BE2C (cell line): ENCODE data around the gene LARP1B.
"Not testable (repeated sequence)": the region's sequence is repeated elsewhere in the genome, so short reads cannot be mapped to it uniquely, and the experiment has no call there.

ENCODE experiments used
- DNase-seq: peaks from one replicate; pipeline ENCODE4 v3.0.0-alpha.2; 2020
- H3K27me3 ChIP-seq: fragments of 250-450 bp; sonication (Bioruptor Pico); 2 replicates; pipeline ENCODE4 v1.5.1; 2020; ENCODE audit warnings: mild to moderate bottlenecking
- H3K36me3 ChIP-seq: fragments of 250-450 bp; sonication (Bioruptor Pico); 2 replicates; pipeline ENCODE4 v1.5.1; 2020; ENCODE audit warnings: mild to moderate bottlenecking
- H3K4me1 ChIP-seq: fragments of 250-450 bp; sonication (Bioruptor Pico); 2 replicates; pipeline ENCODE4 v1.5.1; 2020
- H3K4me3 ChIP-seq: 2 replicates; pipeline ENCODE4 v1.5.1; 2011; ENCODE audit warnings: low read depth, low read length
- H3K9me3 ChIP-seq: fragments of 250-450 bp; sonication (Bioruptor Pico); 2 replicates; pipeline ENCODE4 v1.5.1; 2020
- TF ChIP-seq, protein P1 (sequence below): IDR thresholded peaks from 2 replicates; pipeline ENCODE4 v1.5.1; 2012; ENCODE audit warnings: mild to moderate bottlenecking, low read depth, low read length

The LARP1B gene

DNA sequence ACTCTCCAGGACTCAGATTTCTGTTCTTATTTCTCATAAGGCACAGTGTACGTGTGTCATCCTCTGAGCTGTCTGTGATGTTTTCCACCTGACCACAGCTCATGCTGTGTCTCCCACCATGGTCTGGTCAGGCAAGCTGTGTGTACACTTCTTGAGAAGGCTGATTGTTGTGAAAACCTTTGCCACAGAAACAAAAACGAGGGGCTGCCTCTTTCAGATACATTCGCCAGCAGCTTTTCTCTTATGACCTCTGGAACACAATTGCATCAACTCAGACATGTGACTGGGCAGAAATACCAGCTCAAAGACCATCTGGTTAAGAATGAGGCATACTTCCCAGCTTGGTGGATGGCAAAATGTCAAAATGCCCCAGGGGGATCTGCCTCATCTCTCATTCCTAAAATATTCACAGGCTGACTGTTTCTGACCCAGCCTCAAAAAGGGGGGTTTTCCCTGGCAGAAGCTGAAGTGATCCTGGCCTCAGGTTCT is 180.4 kb downstream of the LARP1B start:
- H3K27me3 ChIP-seq = no peaks in the 10 kb centered on the region
- no peaks in the 10 kb centered on the region for H3K9me3 ChIP-seq

DNA sequence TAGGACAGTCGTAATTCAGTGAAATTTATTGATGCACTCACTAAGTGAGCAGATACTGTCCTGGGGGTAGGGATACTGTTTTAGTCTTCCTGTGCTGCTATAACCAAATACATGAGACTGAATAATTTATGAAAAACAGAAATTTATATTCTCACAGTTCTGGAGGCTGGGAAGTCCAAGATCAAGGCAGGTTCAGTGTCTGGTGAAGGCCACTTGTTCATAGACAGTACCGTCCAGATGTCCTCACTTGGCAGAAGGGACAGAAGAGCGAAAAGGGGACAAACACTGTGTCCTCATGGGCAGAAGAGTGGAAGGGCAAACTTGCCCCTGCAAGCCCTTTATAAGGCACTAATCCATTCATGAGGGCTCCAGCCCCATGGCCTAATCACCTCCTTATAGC is 180.9 kb downstream of the LARP1B start:
- 0 out of 2 replicates have a peak, but pooled peaks cover 3% of the 10 kb centered on the region for H3K4me1 ChIP-seq
- TF ChIP-seq, protein P1, sequence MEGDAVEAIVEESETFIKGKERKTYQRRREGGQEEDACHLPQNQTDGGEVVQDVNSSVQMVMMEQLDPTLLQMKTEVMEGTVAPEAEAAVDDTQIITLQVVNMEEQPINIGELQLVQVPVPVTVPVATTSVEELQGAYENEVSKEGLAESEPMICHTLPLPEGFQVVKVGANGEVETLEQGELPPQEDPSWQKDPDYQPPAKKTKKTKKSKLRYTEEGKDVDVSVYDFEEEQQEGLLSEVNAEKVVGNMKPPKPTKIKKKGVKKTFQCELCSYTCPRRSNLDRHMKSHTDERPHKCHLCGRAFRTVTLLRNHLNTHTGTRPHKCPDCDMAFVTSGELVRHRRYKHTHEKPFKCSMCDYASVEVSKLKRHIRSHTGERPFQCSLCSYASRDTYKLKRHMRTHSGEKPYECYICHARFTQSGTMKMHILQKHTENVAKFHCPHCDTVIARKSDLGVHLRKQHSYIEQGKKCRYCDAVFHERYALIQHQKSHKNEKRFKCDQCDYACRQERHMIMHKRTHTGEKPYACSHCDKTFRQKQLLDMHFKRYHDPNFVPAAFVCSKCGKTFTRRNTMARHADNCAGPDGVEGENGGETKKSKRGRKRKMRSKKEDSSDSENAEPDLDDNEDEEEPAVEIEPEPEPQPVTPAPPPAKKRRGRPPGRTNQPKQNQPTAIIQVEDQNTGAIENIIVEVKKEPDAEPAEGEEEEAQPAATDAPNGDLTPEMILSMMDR = no peak
- no peaks in the 10 kb centered on the region for H3K36me3 ChIP-seq
- H3K27me3 ChIP-seq = no peaks in the 10 kb centered on the region
- H3K9me3 ChIP-seq = no peaks in the 10 kb centered on the region
- H3K4me3 ChIP-seq = no peak overlapping the region
- no peak for DNase-seq

More for the DNA sequence above, 180.4 kb downstream of the LARP1B start:
- TF ChIP-seq, protein P1 = no peak
- Histone ChIP-seq H3K4me1 (0 out of 2 replicates have a peak, but pooled peaks cover 3% of the 10 kb centered on the region), H3K36me3 (no peaks in the 10 kb centered on the region), H3K4me3 (no peak overlapping the region)
- peak; percentile 59 for DNase-seq

DNA sequence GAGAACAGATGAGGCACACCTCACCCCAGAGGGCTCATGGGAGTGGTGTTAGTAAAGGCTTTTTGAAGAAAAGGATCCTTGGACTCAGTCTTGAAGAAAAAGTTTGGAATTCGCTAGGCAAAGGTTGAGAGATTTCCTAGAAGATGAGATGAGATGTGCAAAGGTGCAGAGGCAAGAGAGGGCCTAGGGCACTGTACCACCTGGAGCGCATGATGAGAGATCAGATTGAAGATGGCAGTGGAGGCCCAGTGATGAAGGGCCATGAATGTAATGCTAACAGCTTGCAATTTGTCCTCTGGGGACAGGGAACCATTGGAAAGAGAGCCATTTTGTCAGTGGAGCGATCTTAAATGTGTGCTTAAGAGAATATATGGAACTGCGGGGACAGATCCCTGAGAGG is 181.5 kb downstream of the LARP1B start:
- Histone ChIP-seq H3K4me3 (no peak overlapping the region), H3K36me3 (no peaks in the 10 kb centered on the region), H3K9me3 (no peaks in the 10 kb centered on the region), H3K27me3 (no peaks in the 10 kb centered on the region), H3K4me1 (0 out of 2 replicates have a peak, but pooled peaks cover 3% of the 10 kb centered on the region)
- TF ChIP-seq, protein P1 = no peak
- DNase-seq = no peak

DNA sequence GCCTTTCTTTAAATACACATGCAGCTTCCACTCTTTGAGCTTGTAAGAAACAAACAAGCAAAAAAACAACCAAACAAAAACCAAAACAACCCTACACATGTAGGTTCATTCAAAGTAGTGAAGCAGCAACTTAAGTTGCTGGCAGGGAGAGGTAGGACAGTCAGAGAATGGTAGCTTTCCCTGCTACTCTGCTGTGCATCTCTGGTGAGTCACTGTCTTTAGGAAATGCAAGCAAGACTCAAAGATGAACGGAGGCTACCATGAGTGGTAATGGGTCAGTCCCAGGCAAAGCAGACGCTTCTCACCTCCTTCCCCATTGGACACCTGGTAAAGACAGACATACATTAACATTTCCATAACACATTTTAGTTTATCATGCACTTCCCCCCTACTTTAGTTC is 183.3 kb downstream of the LARP1B start:
- no peak overlapping the region for H3K4me3 ChIP-seq
- no peaks in the 10 kb centered on the region for H3K36me3 ChIP-seq
- TF ChIP-seq, protein P1 = no peak
- no peaks in the 10 kb centered on the region for H3K9me3 ChIP-seq
- H3K27me3 ChIP-seq = no peaks in the 10 kb centered on the region
- DNase-seq = no peak
- 0 out of 2 replicates have a peak, but pooled peaks cover 3% of the 10 kb centered on the region for H3K4me1 ChIP-seq

DNA sequence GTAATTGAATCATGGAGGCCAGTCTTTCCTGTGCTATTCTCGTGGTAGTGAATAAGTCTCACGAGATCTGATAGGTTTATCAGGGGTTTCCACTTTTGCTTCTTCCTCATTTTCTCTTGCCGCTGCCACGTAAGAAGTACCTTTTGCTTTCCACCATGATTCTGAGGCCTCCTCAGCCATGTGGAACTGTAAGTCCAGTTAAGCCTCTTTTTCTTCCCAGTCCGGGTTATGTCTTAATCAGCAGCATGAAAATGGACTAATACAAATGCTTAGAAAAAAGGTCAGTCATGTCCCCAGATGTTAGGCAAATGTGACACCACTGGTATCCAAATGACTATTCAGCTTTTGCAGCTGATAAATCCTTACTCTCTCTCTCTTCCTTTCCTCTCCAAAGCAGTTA is 184.3 kb downstream of the LARP1B start:
- not testable (repeated sequence) for H3K36me3 ChIP-seq, H3K4me1 ChIP-seq, H3K4me3 ChIP-seq, DNase-seq, H3K27me3 ChIP-seq, H3K9me3 ChIP-seq

DNA sequence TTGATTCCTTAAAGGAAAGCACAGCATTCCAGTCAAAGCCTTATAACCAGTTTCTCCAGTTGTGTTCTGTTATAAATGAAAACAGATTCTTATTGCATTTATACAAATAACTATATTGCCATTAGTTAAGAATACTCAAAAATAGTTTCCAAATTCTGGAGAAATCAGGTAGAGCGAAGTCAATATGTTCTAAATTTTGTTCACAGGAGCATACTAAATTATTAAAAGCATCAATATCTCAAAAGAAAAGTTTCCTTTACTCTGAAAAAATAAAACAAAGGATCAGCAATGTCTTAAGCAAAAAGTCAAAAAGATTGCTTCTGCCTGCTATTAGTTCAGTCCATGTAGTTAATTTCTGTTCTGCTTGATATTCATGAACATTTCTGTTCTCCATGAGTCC is 186.8 kb downstream of the LARP1B start:
- no peaks in the 10 kb centered on the region for H3K36me3 ChIP-seq
- no peaks in the 10 kb centered on the region for H3K9me3 ChIP-seq
- DNase-seq = no peak
- TF ChIP-seq, protein P1 = no peak
- H3K4me3 ChIP-seq = no peak overlapping the region
- no peaks in the 10 kb centered on the region for H3K4me1 ChIP-seq
- H3K27me3 ChIP-seq = no peaks in the 10 kb centered on the region
